HepG2 (cell line): Measurements from ENCODE around the gene UQCR10. TPM values are rescaled to one million over a fixed set of nuclear protein-coding genes. Genes with fewer than 3 reads are reported as not detected.

ENCODE experiments used
- ATAC-seq: fragments of 200-7000 bp; cut with Tn5 transposase; 3 replicates; pipeline ENCODE4 v1.9.1; 2020; ENCODE audit warnings: mild to moderate bottlenecking, moderate library complexity
- BruUV-seq: library from RNA; stranded (reverse); fragments of 400-500 nt; replicated peaks from 2 replicates; lab custom pipeline; 2021; lab: Mats Ljungman, UMichigan
- CTCF ChIA-PET: fragments of 300-600 bp; formaldehyde crosslinking; extraction: SDS; loops from one replicate; lab custom pipeline; 2021; ENCODE audit warnings: low total read pairs, inconsistent platforms, low intra/inter-chr PET ratio; lab: Yijun Ruan, JAX
- POLR2A ChIA-PET: fragments of 350-600 bp; sonication (Branson Sonifier 250); formaldehyde crosslinking; loops from one replicate; lab custom pipeline; 2020; ENCODE audit warnings: antibody characterized with exemption, inconsistent platforms; lab: Yijun Ruan, JAX
- DNase-seq: peaks from one replicate; pipeline ENCODE4 v3.0.0-alpha.2; 2015; ENCODE audit warnings: low spot score
- FAIRE-seq: peaks from 3 replicates; lab custom pipeline; 2011; peaks lifted over from hg19 to GRCh38; lab: Jason Lieb, UNC
- H2AFZ ChIP-seq: one replicate; pipeline ENCODE4 v1.6.1; 2011; ENCODE audit warnings: low read length, inconsistent platforms
- H3K27ac ChIP-seq: fragments of 300-600 bp; 3 replicates; pipeline ENCODE4 v1.8.0; 2011; ENCODE audit warnings: mixed run types, mild to moderate bottlenecking, mixed read lengths, low read length, inconsistent platforms; ENCODE audit not compliant: insufficient read depth; ENCODE audit errors: extremely low read length
- H3K27me3 ChIP-seq, 2 experiments: fragments of 200-600 bp in 1 of 2; 2 replicates in 1 of 2; 3 replicates in 1 of 2; pipeline versions ENCODE4 v1.6.0 to v1.8.0; 2011; ENCODE audit warnings: low read length in 2 of 2, mild to moderate bottlenecking in 2 of 2, moderate library complexity in 2 of 2, inconsistent platforms in 1 of 2; ENCODE audit not compliant: insufficient read depth in 2 of 2, control insufficient read depth in 1 of 2
- H3K36me3 ChIP-seq, 2 experiments: fragments of 200-600 bp in 1 of 2; replicated peaks in 1 of 2; 2 replicates in 1 of 2; 3 replicates in 1 of 2; pipeline versions ENCODE4 v1.5.1 to v1.8.0; 2011; ENCODE audit warnings: low read length in 2 of 2, inconsistent platforms in 1 of 2; ENCODE audit not compliant: insufficient read depth in 2 of 2, control insufficient read depth in 1 of 2
- H3K4me1 ChIP-seq: 2 replicates; pipeline ENCODE4 v1.5.1; 2012; ENCODE audit warnings: low read length, inconsistent platforms; ENCODE audit not compliant: insufficient read depth
- H3K4me2 ChIP-seq: 2 replicates; pipeline ENCODE4 v1.6.0; 2011; ENCODE audit warnings: low read depth, low read length, inconsistent platforms
- H3K4me3 ChIP-seq, 3 experiments: fragments of 200-600 bp in 1 of 3; sonication (generic), shearing (Covaris generic) in 1 of 3; replicated peaks in 1 of 3; 2 replicates each; pipeline ENCODE4 v1.5.1; 2011 to 2016; ENCODE audit warnings: low read length in 3 of 3, inconsistent platforms in 2 of 3, low read depth in 2 of 3, mild to moderate bottlenecking in 2 of 3, control low read depth in 1 of 3, mixed read lengths in 1 of 3; ENCODE audit not compliant: insufficient read depth in 1 of 3
- H3K79me2 ChIP-seq: one replicate; pipeline ENCODE4 v1.6.1; 2011; ENCODE audit warnings: low read length, inconsistent platforms; ENCODE audit not compliant: insufficient read depth
- H3K9ac ChIP-seq: 2 replicates; pipeline ENCODE4 v1.6.0; 2011; ENCODE audit warnings: mild to moderate bottlenecking, low read depth, low read length, inconsistent platforms; ENCODE audit not compliant: insufficient read depth
- H3K9me3 ChIP-seq: 2 replicates; pipeline ENCODE4 v1.5.1; 2012; ENCODE audit warnings: mild to moderate bottlenecking, low read length
- H4K20me1 ChIP-seq: 2 replicates; pipeline ENCODE4 v1.6.0; 2011; ENCODE audit warnings: inconsistent platforms, mild to moderate bottlenecking, low read length, moderate library complexity; ENCODE audit not compliant: insufficient read depth
- ATF3 ChIP-seq: sonication (generic); formaldehyde crosslinking; IDR thresholded peaks from 2 replicates; pipeline ENCODE4 v1.4.0; 2020; ENCODE audit warnings: missing genetic modification reagents
- FIP1L1 ChIP-seq: fragments of 200-400 bp; formaldehyde crosslinking; IDR thresholded peaks from 2 replicates; pipeline ENCODE4 v1.6.1; 2018; ENCODE audit warnings: low read depth, mild to moderate bottlenecking, low read length, moderate library complexity, borderline replicate concordance; ENCODE audit not compliant: insufficient read depth
- KLF9 ChIP-seq: IDR thresholded peaks from 2 replicates; pipeline ENCODE4 v1.6.1; 2016; ENCODE audit warnings: low read depth
- TGIF2 ChIP-seq: IDR thresholded peaks from 2 replicates; pipeline ENCODE4 v1.6.1; 2016; ENCODE audit warnings: control low read depth, missing compliant biosample characterization
- UBTF ChIP-seq: sonication (generic); formaldehyde crosslinking; IDR thresholded peaks from 2 replicates; pipeline ENCODE4 v1.4.0; 2020; ENCODE audit warnings: mild to moderate bottlenecking, missing genetic modification reagents
- ZBTB26 ChIP-seq: IDR thresholded peaks from 2 replicates; pipeline ENCODE4 v1.6.1; 2016; ENCODE audit warnings: missing compliant biosample characterization, missing genetic modification reagents, borderline replicate concordance
- ZKSCAN8 ChIP-seq: IDR thresholded peaks from 2 replicates; pipeline ENCODE4 v1.6.1; 2016; ENCODE audit warnings: borderline replicate concordance, missing genetic modification reagents, missing compliant biosample characterization
- ZNF850 ChIP-seq: sonication (generic); formaldehyde crosslinking; conservative IDR thresholded peaks from 2 replicates; pipeline ENCODE4 v1.9.0; 2021; ENCODE audit warnings: mild to moderate bottlenecking, missing genetic modification reagents
- WGBS: methylation state at CpG from one replicate; pipeline ENCODE4 v1.1.6; 2017; ENCODE audit warnings: low lambda C conversion rate; 5-methylcytosine and 5-hydroxymethylcytosine counted together
- in situ Hi-C: cut with HindIII; loops from 2 replicates; pipeline ENCODE4 v1.10.0; 2017; ENCODE audit warnings: low pct_unique_long_range_greater_than_20kb; ENCODE audit not compliant: extremely low pct_ligation_motif_present
- intact Hi-C: fragments of 100-400 bp; cut with micrococcal nuclease; formaldehyde crosslinking; loops from one replicate; pipeline ENCODE4 v1.10.0; 2022; ENCODE audit not compliant: unreplicated experiment
- polyA plus RNA-seq, 8 experiments: library from polyadenylated mRNA; depleted of rRNA in 3 of 8; stranded (reverse) in 7 of 8; unstranded in 1 of 8; fragments of >200 nt; fragmentation: Illumina TruSeq in 4 of 8; extraction: Trizol in 4 of 8; gene quantifications; 2 replicates each; pipeline versions ENCODE4 v1.2.1 to v1.2.3, GENCODE V29; 2011 to 2016; ENCODE audit warnings: low read depth in 4 of 8, missing spikeins in 1 of 8, mixed read lengths in 1 of 8; ENCODE audit not compliant: insufficient read depth in 1 of 8
- total RNA-seq, 5 experiments: library from RNA; depleted of rRNA; stranded (reverse); fragments of >200 nt; fragmentation: Illumina TruSeq; extraction: Trizol; gene quantifications; 2 replicates each; pipeline ENCODE4 v1.2.3, GENCODE V29; 2016; ENCODE audit warnings: low read depth in 1 of 5

The UQCR10 gene
- total and polyA plus RNA-seq, 2 of the 13 experiments (the other 11 are each of a cell fraction or from before 2014, with no cell fraction given): 225 to 232 TPM

- POLR2A ChIA-PET: no interaction called here
- no peak overlapping the region for H3K4me2 ChIP-seq
- 94% methylated on average over 2 of the region's 2 CpGs for WGBS
- H3K9ac ChIP-seq: no peak overlapping the region
- FAIRE-seq: no peak
- H4K20me1 ChIP-seq: no peaks in the 10 kb centered on the region
- no peaks in the 10 kb centered on the region for H3K79me2 ChIP-seq
- H3K36me3 ChIP-seq: peaks cover 43 to 76% of the 10 kb centered on the region in 2 experiments
- peaks cover 1% of the 10 kb centered on the region for H3K4me1 ChIP-seq
- ATAC-seq: no peak
- in situ Hi-C loops: no loop called here
- H3K9me3 ChIP-seq: no peaks in the 10 kb centered on the region
- H3K4me3 ChIP-seq: no peak overlapping the region
- H2AFZ ChIP-seq: no peak overlapping the region
- no peaks in the 10 kb centered on the region for H3K27me3 ChIP-seq
- no peak overlapping the region for H3K27ac ChIP-seq
- TF ChIP-seq ZKSCAN8 (CRISPR knock-in tag) (no peak), KLF9 (CRISPR knock-in tag) (no peak), ZBTB26 (CRISPR knock-in tag) (no peak), UBTF (CRISPR knock-in tag) (no peak), ATF3 (no peak), TGIF2 (CRISPR knock-in tag) (no peak), FIP1L1 (no peak), ZNF850 (CRISPR knock-in tag) (no peak)
- intact Hi-C loops: no loop called here
- CTCF ChIA-PET: no interaction called here
- DNase-seq: no peak
- no TSS peak for BruUV-seq
These were observed 37.8 kb downstream of the UQCR10 start for GRCh38 chr22:29804985-29805384.
